Measurements from ENCODE around the gene SMYD3.

Gene SMYD3

GRCh38 chr1:246278371-246278770, 228.7 kb downstream of the SMYD3 start:
- TF ChIP-seq REST (IDR thresholded peaks at IDR 0.05; ENCODE audit: insufficient read depth in 1 of 2, low read depth in 2 of 2, low read length in 2 of 2) = no peak
- TF ChIP-seq SIN3A (IDR thresholded peaks at IDR 0.05; ENCODE audit: borderline replicate concordance, insufficient read depth, low read length) = no peak
- no peak for TF ChIP-seq POLR2AphosphoS5 (IDR thresholded peaks at IDR 0.05; ENCODE audit: low read depth, low read length)

- TF ChIP-seq SIN3A (IDR thresholded peaks at IDR 0.05; ENCODE audit: borderline replicate concordance, insufficient read depth, low read length) = no peak
Observed at GRCh38 chr1:246275036-246275435, 232.0 kb downstream of the SMYD3 start.

GRCh38 chr1:246274186-246274585, 232.9 kb downstream of the SMYD3 start:
- TF ChIP-seq REST (IDR thresholded peaks at IDR 0.05; ENCODE audit: insufficient read depth in 1 of 2, low read depth in 2 of 2, low read length in 2 of 2) = no peak
- TF ChIP-seq SIN3A (IDR thresholded peaks at IDR 0.05; ENCODE audit: borderline replicate concordance, insufficient read depth, low read length) = no peak
- TF ChIP-seq FOXP2 (optimal IDR thresholded peaks at IDR 0.05; ENCODE audit: borderline replicate concordance, extremely low read depth, extremely low read length, insufficient read depth) = no peak
- no peak for TF ChIP-seq TAF1 (IDR thresholded peaks at IDR 0.05; ENCODE audit: borderline replicate concordance, insufficient read depth, low read length)
- no peak for TF ChIP-seq POLR2AphosphoS5 (IDR thresholded peaks at IDR 0.05; ENCODE audit: low read depth, low read length)

GRCh38 chr1:246271516-246271915, 235.6 kb downstream of the SMYD3 start:
- TF ChIP-seq TAF1 (IDR thresholded peaks at IDR 0.05; ENCODE audit: borderline replicate concordance, insufficient read depth, low read length) = no peak
- TF ChIP-seq FOXP2 (optimal IDR thresholded peaks at IDR 0.05; ENCODE audit: borderline replicate concordance, extremely low read depth, extremely low read length, insufficient read depth) = no peak
- no peak for TF ChIP-seq POLR2AphosphoS5 (IDR thresholded peaks at IDR 0.05; ENCODE audit: low read depth, low read length)
- TF ChIP-seq SIN3A (IDR thresholded peaks at IDR 0.05; ENCODE audit: borderline replicate concordance, insufficient read depth, low read length) = no peak
- TF ChIP-seq REST (IDR thresholded peaks at IDR 0.05; ENCODE audit: insufficient read depth in 1 of 2, low read depth in 2 of 2, low read length in 2 of 2) = no peak

- no peak for TF ChIP-seq REST (IDR thresholded peaks at IDR 0.05; ENCODE audit: insufficient read depth in 1 of 2, low read depth in 2 of 2, low read length in 2 of 2)
- TF ChIP-seq FOXP2 (optimal IDR thresholded peaks at IDR 0.05; ENCODE audit: borderline replicate concordance, extremely low read depth, extremely low read length, insufficient read depth) = no peak
- TF ChIP-seq TAF1 (IDR thresholded peaks at IDR 0.05; ENCODE audit: borderline replicate concordance, insufficient read depth, low read length) = no peak
- no peak for TF ChIP-seq SIN3A (IDR thresholded peaks at IDR 0.05; ENCODE audit: borderline replicate concordance, insufficient read depth, low read length)
- no peak for TF ChIP-seq POLR2AphosphoS5 (IDR thresholded peaks at IDR 0.05; ENCODE audit: low read depth, low read length)
Observed at GRCh38 chr1:246270236-246270635, 236.8 kb downstream of the SMYD3 start.
